T-cell (primary cell): ENCODE data around the gene CRBN. TPM values are rescaled to one million over a fixed set of nuclear protein-coding genes. Genes with fewer than 3 reads are reported as not detected.

Experiments used
- ATAC-seq, 4 experiments: fragments of 200-7000 bp in 3 of 4; fragments of 150-1000 bp in 1 of 4; cut with Tn5 transposase; replicated peaks in 1 of 4; 1 replicate in 3 of 4; 2 replicates in 1 of 4; pipeline ENCODE4 v1.10.0; 2021; ENCODE audit warnings: moderate library complexity in 3 of 4, mild to moderate bottlenecking in 2 of 4, moderate number of reproducible peaks in 1 of 4
- CTCF ChIA-PET, 2 donors: fragments of 300-600 bp; sonication (Branson Sonifier 250); formaldehyde crosslinking; loops; one replicate each; lab custom pipeline; 2022; ENCODE audit warnings: antibody characterized with exemption in 2 of 2; lab: Charles Lee
- POLR2A ChIA-PET, 2 donors: fragments of 300-600 bp; sonication (Branson Sonifier 250); formaldehyde crosslinking; loops; one replicate each; lab custom pipeline; 2022; ENCODE audit warnings: antibody characterized with exemption in 2 of 2; lab: Charles Lee
- DNase-seq, 35 experiments: peaks; one replicate each; pipeline versions ENCODE4 v3.0.0 to v3.0.0-alpha.2; 2013 to 2023
- H3K27ac ChIP-seq: one replicate; pipeline ENCODE4 v1.5.1; 2013; ENCODE audit warnings: low read length
- H3K27me3 ChIP-seq, 2 experiments: replicated peaks in 1 of 2; 1 replicate in 1 of 2; 2 replicates in 1 of 2; pipeline versions ENCODE4 v1.6.1 to v1.7.0; 2013; ENCODE audit warnings: low read length in 1 of 2, mixed read lengths in 1 of 2; ENCODE audit not compliant: control insufficient read depth in 2 of 2, insufficient read depth in 2 of 2; ENCODE audit errors: extremely low read depth in 1 of 2
- H3K36me3 ChIP-seq, 2 donors: 1 replicate in 1 of 2; 2 replicates in 1 of 2; pipeline versions ENCODE4 v1.6.1 to v1.7.0; 2013; ENCODE audit warnings: low read length in 1 of 2; ENCODE audit not compliant: control insufficient read depth in 2 of 2, insufficient read depth in 1 of 2; ENCODE audit errors: extremely low read depth in 1 of 2
- H3K4me1 ChIP-seq, 2 experiments: 1 replicate in 1 of 2; 2 replicates in 1 of 2; pipeline versions ENCODE4 v1.6.1 to v1.7.0; 2013; ENCODE audit warnings: low read length in 2 of 2, mixed read lengths in 1 of 2; ENCODE audit not compliant: insufficient read depth in 2 of 2, control insufficient read depth in 1 of 2; ENCODE audit errors: extremely low read depth in 1 of 2
- H3K4me3 ChIP-seq, 2 donors: 1 replicate in 1 of 2; 2 replicates in 1 of 2; pipeline versions ENCODE4 v1.5.1 to v1.7.0; 2013; ENCODE audit warnings: mild to moderate bottlenecking in 2 of 2, low read length in 1 of 2, moderate library complexity in 1 of 2; ENCODE audit not compliant: control insufficient read depth in 1 of 2; ENCODE audit errors: extremely low read depth in 1 of 2
- H3K9me3 ChIP-seq: 2 replicates; pipeline ENCODE4 v1.7.0; 2013
- H3K27ac Mint-ChIP-seq, 2 donors: one replicate each; pipeline ENCODE4 v1.8.0; 2020 to 2021; ENCODE audit warnings: mild to moderate bottlenecking in 2 of 2, mixed read lengths in 2 of 2
- H3K27me3 Mint-ChIP-seq, 2 donors: one replicate each; pipeline ENCODE4 v1.8.0; 2021 to 2022; ENCODE audit warnings: mixed read lengths in 2 of 2
- H3K36me3 Mint-ChIP-seq: one replicate; pipeline ENCODE4 v1.8.0; 2021; ENCODE audit warnings: mixed read lengths
- H3K4me1 Mint-ChIP-seq, 3 donors: one replicate each; pipeline ENCODE4 v1.8.0; 2020 to 2022; ENCODE audit warnings: mixed read lengths in 3 of 3, mild to moderate bottlenecking in 1 of 3
- H3K4me3 Mint-ChIP-seq, 3 donors: one replicate each; pipeline ENCODE4 v1.8.0; 2020 to 2022; ENCODE audit warnings: mild to moderate bottlenecking in 3 of 3, mixed read lengths in 3 of 3, moderate library complexity in 3 of 3
- H3K9me3 Mint-ChIP-seq, 3 donors: one replicate each; pipeline ENCODE4 v1.8.0; 2020 to 2022; ENCODE audit warnings: mixed read lengths in 3 of 3
- WGBS: methylation state at CpG from one replicate; pipeline ENCODE4 v1.1.5; 2013; ENCODE audit warnings: missing lambda C conversion rate; ENCODE audit not compliant: insufficient coverage; 5-methylcytosine and 5-hydroxymethylcytosine counted together
- total RNA-seq, 35 experiments: library from RNA in 6 of 35; stranded (reverse) in 6 of 35; fragments of 120-200 nt in 1 of 35; gene quantifications; one replicate each; pipeline versions ENCODE4 v1.2.1 to v1.2.4 and lab custom pipeline; 2013 to 2026

Gene CRBN
- total RNA-seq, 5 donors from 2014 or later (not counting 1 experiment from before 2014, with no cell fraction given), result 104 to 150 (median 117) TPM

DNA sequence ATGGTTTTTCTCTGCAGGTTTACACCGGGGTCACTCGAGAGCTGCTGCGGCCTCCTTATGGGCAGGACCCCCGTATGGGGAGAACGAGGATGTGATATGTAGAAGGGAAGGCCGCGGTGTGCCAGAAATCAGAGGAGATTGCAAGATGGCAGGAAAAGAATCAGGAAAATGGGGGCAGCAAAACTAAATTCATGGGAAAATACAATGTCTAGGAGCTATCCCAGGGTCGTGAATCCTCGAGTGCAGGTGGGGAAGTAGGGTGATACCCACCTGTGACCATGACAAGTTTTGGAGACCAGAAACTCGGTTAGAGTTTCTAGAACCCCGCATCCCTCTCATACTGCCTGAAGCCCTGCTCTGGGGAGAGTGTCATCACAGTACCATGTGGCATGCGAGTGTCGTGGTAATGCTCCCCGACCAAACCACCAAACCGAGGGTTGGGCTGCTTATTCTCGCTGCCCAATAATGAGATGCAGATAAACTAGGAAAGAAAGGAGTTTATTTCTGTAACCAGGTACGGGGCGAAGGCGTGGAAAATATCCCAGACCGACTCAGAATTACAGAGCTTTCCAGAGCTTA, 52.0 kb downstream of the CRBN start:
- no peaks in the 10 kb centered on the region for H3K27me3 Mint-ChIP-seq

DNA sequence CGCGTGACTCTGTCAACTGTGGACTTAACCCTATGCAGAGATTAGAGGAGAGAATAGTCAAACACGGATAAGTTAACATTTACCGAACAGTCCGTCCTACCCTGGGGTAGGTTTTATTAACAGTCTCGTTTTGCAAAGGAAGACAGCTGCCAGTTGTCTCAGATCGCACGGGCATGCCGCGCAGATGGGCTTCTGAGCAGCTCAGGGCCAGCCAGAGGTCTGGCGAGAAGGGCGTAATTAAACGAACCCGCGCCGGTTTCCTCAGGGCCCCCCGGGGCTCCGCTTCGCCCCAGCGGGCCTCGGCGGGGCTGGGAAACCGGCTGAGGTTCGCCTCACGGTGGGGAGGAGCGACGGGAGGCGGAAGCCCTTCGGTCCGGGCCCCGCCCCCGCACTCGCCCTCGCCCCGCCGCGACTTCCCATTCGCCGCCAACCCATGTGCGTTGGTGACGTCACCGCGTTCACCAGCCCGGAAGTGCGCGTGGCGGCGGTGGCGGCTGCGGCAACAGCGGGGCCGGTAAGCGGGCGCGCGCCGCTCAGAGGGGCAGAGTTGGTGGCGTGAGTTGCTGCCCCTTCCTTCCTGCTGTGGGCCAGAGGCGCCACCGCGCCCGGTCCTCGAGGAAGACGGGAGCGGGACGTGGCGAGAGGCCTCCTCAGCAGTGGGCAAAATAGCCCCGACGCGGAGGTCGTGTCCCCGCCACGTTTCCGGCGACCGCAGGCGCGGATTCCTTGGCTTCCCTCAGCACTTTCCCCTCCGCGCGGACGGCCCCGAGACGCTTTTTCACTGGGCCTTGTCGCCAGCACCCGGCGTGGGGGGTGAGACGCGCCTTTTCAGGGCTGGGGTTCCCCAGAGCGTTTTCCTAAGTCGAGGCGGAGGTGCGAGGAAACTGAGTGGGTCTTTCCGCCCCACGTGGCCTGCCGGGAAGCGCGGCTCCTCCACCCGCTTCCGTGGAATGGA, 52.7 kb downstream of the CRBN start, which contains the start of gene TRNT1:
Gene TRNT1 (plus strand): TSS at position 464 of the 955 bp plus-strand sequence. CDS start 2,101 bp downstream, outside the sequence.
- peak; percentile 95 to 98 (median 96) for ATAC-seq
- H3K27ac Mint-ChIP-seq, result peak within 1 kb of the TSS; percentile 94
- H3K4me3 Mint-ChIP-seq, result peak within 1 kb of the TSS; percentile 93 to 96 (median 95)
- POLR2A ChIA-PET, result interaction anchor here in 1 of 2 donors (1.0 kb wide), 1 partner anchor 43 kb away, joined by 3 read pairs; no protein-coding TSS in a partner anchor
- Histone ChIP-seq H3K27ac (peak within 1 kb of the TSS; percentile 96), H3K4me1 (peaks cover 8 to 36% of the 10 kb centered on the region in 2 experiments), H3K4me3 (peak within 1 kb of the TSS; percentile 84 to 96), H3K36me3 (peaks cover 0 to 25% of the 10 kb centered on the region in 2 donors), H3K9me3 (no peaks in the 10 kb centered on the region), H3K27me3 (no peaks in the 10 kb centered on the region)
- CTCF ChIA-PET, result interaction anchor here in 1 of 2 donors (2.3 kb wide), 1 partner anchor 45 kb away, joined by 8 read pairs; no protein-coding TSS in a partner anchor
- H3K9me3 Mint-ChIP-seq, result no peaks in the 10 kb centered on the region
- H3K27me3 Mint-ChIP-seq, result no peaks in the 10 kb centered on the region
- H3K36me3 Mint-ChIP-seq, result peaks cover 20% of the 10 kb centered on the region
- peaks cover 39 to 43% (median 41%) of the 10 kb centered on the region in 3 donors for H3K4me1 Mint-ChIP-seq
- DNase-seq, result peak; percentile 87 to 99 (median 94)
- WGBS, result 1% methylated on average over 99 of the region's 100 CpGs

More for the DNA sequence above, 52.0 kb downstream of the CRBN start:
- WGBS, result 3% methylated on average over 7 of the region's 20 CpGs
- Histone ChIP-seq H3K4me1 (peaks cover 8 to 36% of the 10 kb centered on the region in 2 experiments), H3K27ac (peak overlapping the region; percentile 96), H3K9me3 (no peaks in the 10 kb centered on the region), H3K27me3 (no peaks in the 10 kb centered on the region), H3K36me3 (peaks cover 0 to 25% of the 10 kb centered on the region in 2 donors), H3K4me3 (peak overlapping the region; percentile 84 to 96)
- Mint-ChIP-seq H3K36me3 (peaks cover 20% of the 10 kb centered on the region), H3K9me3 (no peaks in the 10 kb centered on the region), H3K27ac (peak overlapping the region; percentile 94), H3K4me3 (peak overlapping the region; percentile 93 to 96 (median 95)), H3K4me1 (peaks cover 39 to 43% (median 41%) of the 10 kb centered on the region in 3 donors)
- ATAC-seq (no peak), DNase-seq (peak in 24 of 35 experiments; percentile 11 to 61 (median 22))
- ChIA-PET POLR2A (interaction anchor here in 1 of 2 donors (0.6 kb wide), 1 partner anchor 1377 kb away, joined by 3 read pairs; no protein-coding TSS in a partner anchor), CTCF (interaction anchor here in 1 of 2 donors (2.3 kb wide), 1 partner anchor 44 kb away, joined by 8 read pairs; no protein-coding TSS in a partner anchor)

DNA sequence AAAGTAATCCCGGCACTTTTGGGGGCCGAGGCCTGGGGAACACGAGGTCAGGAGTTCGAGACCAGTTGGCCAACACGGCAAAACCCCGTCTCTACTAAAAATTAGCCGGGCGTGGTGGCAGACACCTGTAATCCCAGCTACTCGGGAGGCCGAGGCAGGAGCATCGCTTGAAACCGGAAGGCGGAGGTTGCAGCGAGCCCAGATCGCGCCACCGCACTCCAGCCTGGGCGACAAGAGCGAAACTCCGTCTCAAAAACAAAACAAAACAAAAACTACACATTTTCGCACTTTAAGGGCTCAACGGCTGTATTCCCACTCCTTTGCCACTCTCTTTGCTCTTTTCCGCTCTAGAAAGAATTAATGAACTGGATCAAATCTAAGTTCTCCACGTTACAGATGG, 53.5 kb downstream of the CRBN start:
- Mint-ChIP-seq H3K9me3 (no peaks in the 10 kb centered on the region), H3K27ac (peak overlapping the region; percentile 90 to 94), H3K4me3 (peak overlapping the region; percentile 93 to 96 (median 95)), H3K4me1 (peaks cover 39 to 43% (median 39%) of the 10 kb centered on the region in 3 donors), H3K36me3 (peaks cover 15% of the 10 kb centered on the region), H3K27me3 (no peaks in the 10 kb centered on the region)
- Histone ChIP-seq H3K27ac (peak overlapping the region; percentile 95), H3K9me3 (no peaks in the 10 kb centered on the region), H3K4me1 (peaks cover 8 to 36% of the 10 kb centered on the region in 2 experiments), H3K36me3 (peaks cover 0 to 22% of the 10 kb centered on the region in 2 donors), H3K27me3 (no peaks in the 10 kb centered on the region), H3K4me3 (peak overlapping the region; percentile 70 to 96)
- ChIA-PET POLR2A (interaction anchor here in 1 of 2 donors (1.0 kb wide), 1 partner anchor 44 kb away, joined by 3 read pairs; no protein-coding TSS in a partner anchor), CTCF (interaction anchor here in 1 of 2 donors (0.6 to 2.3 kb wide), 2 partner anchors 36 to 46 kb away, joined by 3 to 8 read pairs; no protein-coding TSS in a partner anchor)
- ATAC-seq, result no peak
- no peak for DNase-seq
- WGBS, result 95% methylated on average over 21 of the region's 24 CpGs

DNA sequence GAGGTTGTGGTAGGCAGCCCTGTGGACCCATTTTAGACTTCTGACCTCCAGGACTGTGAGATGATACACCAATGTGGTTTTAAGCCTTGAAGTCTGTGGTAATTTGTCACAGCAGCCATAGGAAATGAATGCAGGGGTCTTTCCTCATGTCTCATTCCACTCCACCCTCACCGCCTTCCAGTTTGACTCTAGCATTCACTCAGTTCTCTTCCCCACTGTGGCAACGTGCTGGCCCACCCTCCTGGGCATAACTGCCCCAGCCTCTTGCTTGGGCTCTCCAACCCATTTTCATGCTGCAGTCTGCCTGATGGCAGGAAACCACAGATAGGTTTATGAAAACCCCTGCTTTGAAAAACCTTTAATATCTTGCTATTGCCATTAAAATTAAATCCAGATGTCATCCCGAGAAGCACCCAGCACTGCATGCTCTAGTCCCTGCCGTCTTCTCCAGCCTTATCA, 60.1 kb downstream of the CRBN start:
- Mint-ChIP-seq H3K27ac (peak overlapping the region in 1 of 2 donors; percentile 62), H3K9me3 (no peaks in the 10 kb centered on the region), H3K27me3 (peaks cover 0 to 4% of the 10 kb centered on the region in 2 donors), H3K36me3 (no peaks in the 10 kb centered on the region), H3K4me1 (peaks cover 0 to 4% (median 0%) of the 10 kb centered on the region in 3 donors), H3K4me3 (no peak overlapping the region)
- CTCF ChIA-PET, result no interaction called here
- ATAC-seq, result no peak
- Histone ChIP-seq H3K27me3 (peaks cover 0 to 2% of the 10 kb centered on the region in 2 experiments), H3K4me3 (no peak overlapping the region), H3K9me3 (no peaks in the 10 kb centered on the region), H3K27ac (no peak overlapping the region), H3K4me1 (peaks cover 0 to 5% of the 10 kb centered on the region in 2 experiments), H3K36me3 (no peaks in the 10 kb centered on the region)
- no peak for DNase-seq
- WGBS, result 45% methylated on average over 3 of the region's 4 CpGs
- POLR2A ChIA-PET, result no interaction called here

DNA sequence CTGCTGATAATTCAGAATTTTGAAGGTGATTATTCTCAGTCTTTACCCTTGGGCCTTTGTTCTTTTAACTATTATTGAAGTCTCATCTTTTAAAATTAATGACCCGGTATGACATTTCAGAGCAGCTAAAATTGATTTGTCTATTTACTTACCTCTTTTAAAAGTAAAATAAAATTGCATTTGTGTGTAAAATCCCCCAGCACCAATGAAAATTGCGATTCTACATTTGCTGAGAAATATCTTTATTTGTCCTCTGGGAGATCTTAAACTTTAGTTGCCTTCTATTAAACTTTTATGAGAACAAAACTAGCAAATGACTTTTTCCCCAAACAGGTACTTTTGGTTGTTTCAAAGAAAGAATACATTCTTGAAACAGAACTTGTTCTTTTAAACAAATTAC, 61.8 kb downstream of the CRBN start:
- ATAC-seq, result no peak
- Histone ChIP-seq H3K27me3 (peaks cover 0 to 6% of the 10 kb centered on the region in 2 experiments), H3K4me1 (peaks cover 0 to 5% of the 10 kb centered on the region in 2 experiments), H3K9me3 (no peaks in the 10 kb centered on the region), H3K4me3 (no peak overlapping the region), H3K36me3 (no peaks in the 10 kb centered on the region), H3K27ac (no peak overlapping the region)
- WGBS, result no CpG with 5 or more reads among the region's 2 CpGs
- ChIA-PET POLR2A (no interaction called here), CTCF (no interaction called here)
- Mint-ChIP-seq H3K27me3 (peaks cover 0 to 4% of the 10 kb centered on the region in 2 donors), H3K4me3 (no peak overlapping the region), H3K9me3 (no peaks in the 10 kb centered on the region), H3K4me1 (peaks cover 0 to 4% (median 0%) of the 10 kb centered on the region in 3 donors), H3K36me3 (no peaks in the 10 kb centered on the region), H3K27ac (no peak overlapping the region)
- DNase-seq, result no peak
